GM23248 (cell line): Measurements from ENCODE around the gene FBXO42.

Source experiments
- EZH2 ChIP-seq: fragments of 200-600 bp; sonication (generic); IDR thresholded peaks from 2 replicates; pipeline ENCODE4 v1.6.1; 2018; ENCODE audit warnings: antibody characterized with exemption, mild to moderate bottlenecking; ENCODE audit not compliant: insufficient read depth, poor library complexity, severe bottlenecking
- EZH2phosphoT487 ChIP-seq: fragments of 200-600 bp; sonication (generic); IDR thresholded peaks from 2 replicates; pipeline ENCODE4 v1.6.1; 2018; ENCODE audit warnings: antibody characterized with exemption, moderate library complexity, mild to moderate bottlenecking, low read depth; ENCODE audit not compliant: insufficient read depth

GRCh38 chr1:16206547-16207317, 145.5 kb downstream of the FBXO42 start:
- TF ChIP-seq EZH2 (no peak), EZH2phosphoT487 (no peak)
